ENCODE measurements around the gene TMTC4. TPM values are rescaled to one million over a fixed set of nuclear protein-coding genes. Genes with fewer than 3 reads are reported as not detected.

Gene TMTC4
- total and polyA plus RNA-seq, 2 of the 4 experiments (the other 2 are of a cell fraction), result 8.4 to 14.3 TPM

GRCh38 chr13:100594731-100595130 lies 79.9 kb downstream of the TMTC4 start:
- BruUV-seq (replicated peaks), result no TSS peak
- Histone ChIP-seq H2AFZ (replicated peaks; ENCODE audit: low read length, poor library complexity) (no peak overlapping the region), H3K27ac (ENCODE audit: insufficient read depth, low read length) (no peak overlapping the region), H3K9me1 (ENCODE audit: insufficient read depth, low read length) (no peaks in the 10 kb centered on the region), H4K5ac (ENCODE audit: low read depth, low read length) (no peak overlapping the region), H2BK20ac (ENCODE audit: low read depth, low read length) (no peak overlapping the region), H2BK5ac (ENCODE audit: low read depth, low read length, poor library complexity, severe bottlenecking) (no peak overlapping the region), H3K14ac (replicated peaks; ENCODE audit: low read depth, low read length) (no peak overlapping the region), H3K18ac (ENCODE audit: low read depth, low read length) (no peak overlapping the region), H3K4me3 (ENCODE audit: insufficient read depth, low read depth, low read length) (no peak overlapping the region), H2BK120ac (ENCODE audit: low read depth, low read length) (no peak overlapping the region), H3K4me1 (ENCODE audit: control insufficient read depth, insufficient read depth, low read length) (no peaks in the 10 kb centered on the region), H4K91ac (ENCODE audit: insufficient read depth, low read depth, low read length) (no peak overlapping the region), H3K4ac (ENCODE audit: low read depth, low read length) (no peak overlapping the region), H3K79me1 (ENCODE audit: low read depth in 1 of 2, low read length in 2 of 2) (no peaks in the 10 kb centered on the region), H3K23ac (ENCODE audit: low read depth, low read length) (no peak overlapping the region), H2AK5ac (ENCODE audit: low read depth, low read length) (no peak overlapping the region), H4K20me1 (ENCODE audit: insufficient read depth, low read length) (no peaks in the 10 kb centered on the region), H2BK15ac (ENCODE audit: low read depth, low read length) (no peak overlapping the region), H2AK9ac (replicated peaks; ENCODE audit: low read depth, low read length, poor library complexity) (no peak overlapping the region), H4K8ac (ENCODE audit: low read depth in 2 of 2, low read length in 2 of 2) (no peak overlapping the region), H3K27me3 (ENCODE audit: control insufficient read depth, insufficient read depth, low read length) (peaks cover 6% of the 10 kb centered on the region), H3K9ac (ENCODE audit: low read depth, low read length) (no peak overlapping the region), H3K36me3 (ENCODE audit: control insufficient read depth, insufficient read depth, low read length) (no peaks in the 10 kb centered on the region), H3K56ac (ENCODE audit: extremely low read depth, insufficient read depth, low read length) (no peak overlapping the region), H3K4me2 (ENCODE audit: low read depth, low read length) (no peak overlapping the region), H3K9me3 (ENCODE audit: control insufficient read depth, insufficient read depth, low read length) (no peaks in the 10 kb centered on the region; the same call in 1 of the 2 replicates)
- ATAC-seq (ENCODE audit: low read depth), result no peak
- TF ChIP-seq RAD21 (IDR thresholded peaks at IDR 0.05; ENCODE audit: low read length) (no peak), CTCF (conservative IDR thresholded peaks at IDR 0.05; ENCODE audit: low read depth, low read length) (0 out of 2 replicates have a peak, but pooled peaks have one; percentile 2), NFE2L2 (IDR thresholded peaks at IDR 0.05; ENCODE audit: low read depth, low read length) (no peak)
- dilution Hi-C loops (cut with HindIII; ENCODE audit: low sequenced_read_pairs, unreplicated experiment) (no loop called here), intact Hi-C loops (cut with micrococcal nuclease) (loop anchor here (10.0 kb wide), 1 partner anchor 410 kb away; no protein-coding TSS in a partner anchor), in situ Hi-C loops (cut with MboI; ENCODE audit: low sequenced_read_pairs) (no loop called here)
- DNase-seq, result no peak
- WGBS, 2 experiments (ENCODE audit: extremely low coverage in 2 of 2, insufficient read length in 1 of 2), result 100% methylated on average over 1 of the region's 4 CpGs; no CpG with 5 or more reads in 1 of the 2 experiments
- ChIA-PET POLR2A (ENCODE audit: unreplicated experiment) (no interaction called here), CTCF (no interaction called here)

Measured in IMR-90 (cell line).